GM12874 (cell line): Measurements from ENCODE around the gene RGS6.

Source experiments
- CTCF ChIP-seq: IDR thresholded peaks from 2 replicates; pipeline ENCODE4 v1.5.1; 2011; ENCODE audit warnings: low read depth, mild to moderate bottlenecking, control low read depth, low read length, moderate library complexity; ENCODE audit not compliant: insufficient read depth

The RGS6 gene

GRCh38 chr14:72387726-72388125, 455.5 kb downstream of the RGS6 start:
- TF ChIP-seq CTCF: no peak

DNA sequence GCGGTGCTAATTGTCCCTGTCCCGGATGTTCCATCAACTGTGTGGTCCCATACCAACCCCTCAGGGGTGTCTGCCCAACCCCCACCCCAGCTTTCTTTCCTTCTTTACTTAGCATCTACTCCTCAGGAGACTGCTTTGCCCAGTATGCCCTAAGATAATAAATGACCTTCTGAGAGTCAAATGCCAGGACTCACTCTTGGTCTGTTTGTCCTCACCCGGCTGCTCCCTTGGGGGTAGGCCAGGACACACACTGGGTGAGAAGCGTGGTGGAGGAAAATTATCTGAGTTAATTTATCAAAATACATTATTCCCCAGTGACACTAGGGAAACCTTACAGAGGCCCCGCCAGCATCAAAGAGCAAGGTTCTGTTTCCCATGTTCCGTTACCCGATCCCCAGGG, 457.0 kb downstream of the RGS6 start:
- no peak for TF ChIP-seq CTCF

GRCh38 chr14:72401101-72401625, 468.9 kb downstream of the RGS6 start:
- no peak for TF ChIP-seq CTCF

GRCh38 chr14:72401632-72402376, 469.6 kb downstream of the RGS6 start:
- no peak for TF ChIP-seq CTCF

- no peak for TF ChIP-seq CTCF
These were observed 470.1 kb downstream of the RGS6 start for GRCh38 chr14:72402377-72402772.

DNA sequence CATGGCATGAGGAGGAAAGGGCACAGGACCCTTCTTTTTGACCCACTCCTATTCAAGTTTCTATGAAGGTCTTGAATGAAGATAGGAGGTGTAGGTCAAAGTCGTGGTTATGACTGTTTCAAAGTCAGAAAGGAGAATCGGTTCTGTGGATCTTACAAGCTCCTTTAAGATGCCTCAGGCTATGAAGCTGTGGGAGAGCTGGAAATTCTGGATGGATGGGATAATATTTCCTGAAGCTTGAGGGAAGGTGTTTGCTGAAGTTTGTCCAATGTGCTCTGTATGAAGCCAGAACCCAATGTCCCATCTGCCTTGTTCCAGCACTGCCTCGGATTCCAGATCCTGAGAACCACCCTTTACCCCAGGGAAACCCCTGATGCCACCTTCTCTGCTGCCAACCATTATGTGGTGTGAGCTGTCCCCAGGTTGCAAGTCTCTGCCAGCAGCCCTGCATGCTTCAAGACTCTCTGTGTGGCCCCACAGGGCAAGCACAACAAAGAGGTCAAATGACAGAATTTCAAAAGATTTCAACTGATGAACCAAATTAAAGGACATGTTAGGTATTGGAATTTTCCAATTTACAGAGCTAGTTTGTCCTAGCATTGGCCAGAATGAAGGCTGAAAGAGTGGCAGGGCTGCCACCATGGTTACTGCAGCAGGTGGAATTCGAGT, 472.0 kb downstream of the RGS6 start:
- no peak for TF ChIP-seq CTCF

DNA sequence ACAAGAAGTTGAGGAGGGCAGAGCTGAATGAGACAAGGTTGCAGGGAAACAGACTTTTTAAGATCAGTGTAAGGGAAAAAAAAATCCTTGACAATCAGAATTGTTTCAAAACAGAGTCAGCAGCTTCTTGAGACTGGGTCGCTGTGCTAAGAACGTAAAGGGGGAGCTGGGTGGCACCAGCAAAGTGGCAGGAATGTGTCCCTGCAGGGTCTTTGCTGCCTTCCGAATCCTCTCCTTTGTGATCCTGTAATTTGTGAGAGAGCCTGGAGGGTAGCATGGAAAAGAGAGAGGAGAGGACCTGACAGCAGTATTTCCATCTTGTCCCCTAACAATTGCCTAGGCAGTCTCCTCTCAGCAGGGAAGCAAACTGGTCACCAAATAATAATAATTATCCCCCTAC, 472.8 kb downstream of the RGS6 start:
- TF ChIP-seq CTCF: no peak
